A673 (cell line): ENCODE measurements around the gene RLF.

Source experiments
- EZH2 ChIP-seq: fragments of 200-600 bp; sonication (generic); IDR thresholded peaks from 2 replicates; pipeline ENCODE4 v1.6.1; 2017; ENCODE audit warnings: borderline replicate concordance, low read depth, mild to moderate bottlenecking, mixed read lengths, antibody characterized with exemption, low read length; ENCODE audit not compliant: poor library complexity, severe bottlenecking
- TF ChIP-seq, protein P1 (sequence below): fragments of 300-800, 200-600 bp; sonication (generic); conservative IDR thresholded peaks from 2 replicates; pipeline ENCODE4 v1.5.1; 2017; ENCODE audit warnings: low read depth, mild to moderate bottlenecking, antibody characterized with exemption, low read length, moderate library complexity, mixed read lengths

DNA sequence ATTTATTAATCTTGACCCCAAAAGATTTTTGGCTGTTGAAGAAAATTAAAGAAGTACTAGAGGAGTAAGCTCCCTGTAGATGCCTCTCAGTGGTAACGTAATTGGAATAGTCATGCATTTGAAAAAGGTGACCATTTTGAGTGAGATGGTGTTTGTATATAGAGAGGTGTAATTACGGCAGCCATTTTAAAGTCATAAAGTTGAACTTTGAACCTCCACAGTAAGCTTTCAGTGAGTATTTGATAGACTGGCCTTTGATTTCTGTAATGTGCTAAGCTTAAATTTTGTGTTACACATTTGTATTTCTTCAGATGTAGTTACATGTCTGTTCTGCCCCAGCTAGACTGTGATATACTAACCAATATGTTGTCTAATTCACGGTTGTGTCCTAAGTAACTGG is 65.0 kb downstream of the RLF start:
- TF ChIP-seq, protein P1, sequence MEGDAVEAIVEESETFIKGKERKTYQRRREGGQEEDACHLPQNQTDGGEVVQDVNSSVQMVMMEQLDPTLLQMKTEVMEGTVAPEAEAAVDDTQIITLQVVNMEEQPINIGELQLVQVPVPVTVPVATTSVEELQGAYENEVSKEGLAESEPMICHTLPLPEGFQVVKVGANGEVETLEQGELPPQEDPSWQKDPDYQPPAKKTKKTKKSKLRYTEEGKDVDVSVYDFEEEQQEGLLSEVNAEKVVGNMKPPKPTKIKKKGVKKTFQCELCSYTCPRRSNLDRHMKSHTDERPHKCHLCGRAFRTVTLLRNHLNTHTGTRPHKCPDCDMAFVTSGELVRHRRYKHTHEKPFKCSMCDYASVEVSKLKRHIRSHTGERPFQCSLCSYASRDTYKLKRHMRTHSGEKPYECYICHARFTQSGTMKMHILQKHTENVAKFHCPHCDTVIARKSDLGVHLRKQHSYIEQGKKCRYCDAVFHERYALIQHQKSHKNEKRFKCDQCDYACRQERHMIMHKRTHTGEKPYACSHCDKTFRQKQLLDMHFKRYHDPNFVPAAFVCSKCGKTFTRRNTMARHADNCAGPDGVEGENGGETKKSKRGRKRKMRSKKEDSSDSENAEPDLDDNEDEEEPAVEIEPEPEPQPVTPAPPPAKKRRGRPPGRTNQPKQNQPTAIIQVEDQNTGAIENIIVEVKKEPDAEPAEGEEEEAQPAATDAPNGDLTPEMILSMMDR, result no peak
- TF ChIP-seq EZH2, result no peak
